Stimulated activated CD8-positive, alpha-beta memory T cell treated with anti-CD3 and anti-CD28 coated beads, Interleukin-4, amount 100 ng/mL, for 48 hours (primary cell): ENCODE results near the gene CDCA7.
"Not testable (repeated sequence)": the region's sequence is repeated elsewhere in the genome, so short reads cannot be mapped to it uniquely, and the experiment has no call there.

Source experiments
- DNase-seq: peaks from one replicate; pipeline ENCODE4 v3.0.0-alpha.2; 2020

Gene CDCA7

GRCh38 chr2:173404841-173405750 is 50.4 kb downstream of the CDCA7 start:
- DNase-seq = no peak

- DNase-seq = no peak
Observed at GRCh38 chr2:173407176-173407575, 52.5 kb downstream of the CDCA7 start.

- DNase-seq = no peak
Observed at GRCh38 chr2:173407646-173408045, 53.0 kb downstream of the CDCA7 start.

GRCh38 chr2:173410579-173410978 is 55.9 kb downstream of the CDCA7 start:
- no peak for DNase-seq

GRCh38 chr2:173412628-173413027 is 58.0 kb downstream of the CDCA7 start:
- DNase-seq = no peak

- no peak for DNase-seq
Observed at GRCh38 chr2:173414823-173415322, 60.2 kb downstream of the CDCA7 start.

- no peak for DNase-seq
Observed at GRCh38 chr2:173415431-173416381, 61.0 kb downstream of the CDCA7 start.

GRCh38 chr2:173416415-173417152 is 61.9 kb downstream of the CDCA7 start:
- DNase-seq = not testable (repeated sequence)

- no peak for DNase-seq
Observed at GRCh38 chr2:173417341-173417740, 62.7 kb downstream of the CDCA7 start.

GRCh38 chr2:173417802-173418201 is 63.1 kb downstream of the CDCA7 start:
- DNase-seq = no peak
